Ovary (tissue), 3 donors: ENCODE data around the gene HTRA2.

Experiments
- CTCF ChIP-seq, 3 donors: fragments of 450-650 bp in 2 of 3; fragments of 200-600 bp in 1 of 3; IDR thresholded peaks; one replicate each; pipeline versions ENCODE4 v1.5.1 to v1.8.0; 2016 to 2022; ENCODE audit warnings: antibody characterized with exemption in 3 of 3, mild to moderate bottlenecking in 1 of 3
- EP300 ChIP-seq: sonication (generic); formaldehyde crosslinking; IDR thresholded peaks from one replicate; pipeline ENCODE4 v1.6.1; 2017; ENCODE audit warnings: antibody characterized with exemption
- POLR2A ChIP-seq: fragments of 450-650 bp; IDR thresholded peaks from one replicate; pipeline ENCODE4 v1.6.1; 2017; ENCODE audit warnings: antibody characterized with exemption, mild to moderate bottlenecking, moderate library complexity
- donor health status: DM: no; HTN: no; CAD: no.

GRCh38 chr2:74530239-74531187, 780 bp downstream of the HTRA2 start:
- no peak for TF ChIP-seq CTCF (IDR thresholded peaks at IDR 0.05)
- no peak for TF ChIP-seq EP300
- TF ChIP-seq POLR2A, result no peak
